Astrocyte of the spinal cord (primary cell): ENCODE measurements around the gene SATB2.
A peak's percentile ranks its signal among the peaks of the same experiment; 100 is the strongest.

Experiments
- DNase-seq: peaks from one replicate; pipeline ENCODE4 v3.0.0; 2011; ENCODE audit warnings: low read depth, low spot score
- H3K4me3 ChIP-seq: 2 replicates; pipeline ENCODE4 v1.5.1; 2011; ENCODE audit warnings: low read depth, mild to moderate bottlenecking, low read length, moderate library complexity
- in situ Hi-C: cut with HindIII; loops from 2 replicates; pipeline ENCODE4 v1.10.0; 2017; ENCODE audit warnings: low sequenced_read_pairs
- TF ChIP-seq, protein P1 (sequence below): IDR thresholded peaks from 2 replicates; pipeline ENCODE4 v1.5.1; 2012; ENCODE audit warnings: low read depth, mild to moderate bottlenecking, low read length, inconsistent platforms

Gene SATB2

DNA sequence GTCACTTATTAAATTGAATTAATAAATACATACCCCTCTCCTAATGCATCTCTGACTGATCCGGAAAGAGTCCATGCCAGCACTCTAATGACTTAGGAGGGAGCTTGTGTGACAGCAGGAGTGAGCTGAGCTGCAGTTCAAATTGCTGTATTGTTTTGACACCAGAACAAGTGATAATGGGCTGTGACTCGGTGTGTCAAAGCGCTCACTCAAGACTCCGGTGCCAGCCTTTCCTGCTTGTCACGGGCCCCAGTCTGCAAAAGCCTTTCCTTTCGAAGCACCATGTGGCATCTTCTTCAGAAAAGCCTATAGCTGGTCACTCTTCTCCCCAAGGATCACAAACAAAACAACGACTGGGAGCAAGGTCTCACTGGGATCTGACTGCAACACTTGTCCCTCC lies 43.3 kb downstream of the SATB2 start:
- TF ChIP-seq, protein P1, sequence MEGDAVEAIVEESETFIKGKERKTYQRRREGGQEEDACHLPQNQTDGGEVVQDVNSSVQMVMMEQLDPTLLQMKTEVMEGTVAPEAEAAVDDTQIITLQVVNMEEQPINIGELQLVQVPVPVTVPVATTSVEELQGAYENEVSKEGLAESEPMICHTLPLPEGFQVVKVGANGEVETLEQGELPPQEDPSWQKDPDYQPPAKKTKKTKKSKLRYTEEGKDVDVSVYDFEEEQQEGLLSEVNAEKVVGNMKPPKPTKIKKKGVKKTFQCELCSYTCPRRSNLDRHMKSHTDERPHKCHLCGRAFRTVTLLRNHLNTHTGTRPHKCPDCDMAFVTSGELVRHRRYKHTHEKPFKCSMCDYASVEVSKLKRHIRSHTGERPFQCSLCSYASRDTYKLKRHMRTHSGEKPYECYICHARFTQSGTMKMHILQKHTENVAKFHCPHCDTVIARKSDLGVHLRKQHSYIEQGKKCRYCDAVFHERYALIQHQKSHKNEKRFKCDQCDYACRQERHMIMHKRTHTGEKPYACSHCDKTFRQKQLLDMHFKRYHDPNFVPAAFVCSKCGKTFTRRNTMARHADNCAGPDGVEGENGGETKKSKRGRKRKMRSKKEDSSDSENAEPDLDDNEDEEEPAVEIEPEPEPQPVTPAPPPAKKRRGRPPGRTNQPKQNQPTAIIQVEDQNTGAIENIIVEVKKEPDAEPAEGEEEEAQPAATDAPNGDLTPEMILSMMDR: no peak
- DNase-seq: no peak
- H3K4me3 ChIP-seq: no peak overlapping the region
- in situ Hi-C loops: no loop called here

DNA sequence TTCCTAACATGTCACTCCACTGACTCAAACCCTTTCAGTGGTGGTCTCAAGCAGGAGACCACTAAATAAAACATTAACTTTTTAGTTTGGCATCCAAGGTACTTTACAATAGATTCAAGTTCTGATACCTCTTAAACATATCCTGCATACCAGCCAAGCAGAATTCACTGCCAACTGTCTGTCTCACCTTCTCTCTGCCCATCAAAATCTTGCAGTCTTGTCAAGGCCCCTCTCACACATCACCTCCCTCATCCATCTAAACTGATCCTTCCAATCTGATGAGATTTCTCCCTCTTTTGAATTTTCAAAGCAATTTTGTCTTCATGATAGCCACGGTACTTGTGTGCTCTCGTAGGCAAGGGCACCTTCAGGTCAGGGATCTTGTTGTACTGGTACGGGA lies 43.7 kb downstream of the SATB2 start:
- DNase-seq: no peak
- H3K4me3 ChIP-seq: no peak overlapping the region
- TF ChIP-seq, protein P1: no peak
- in situ Hi-C loops: no loop called here

DNA sequence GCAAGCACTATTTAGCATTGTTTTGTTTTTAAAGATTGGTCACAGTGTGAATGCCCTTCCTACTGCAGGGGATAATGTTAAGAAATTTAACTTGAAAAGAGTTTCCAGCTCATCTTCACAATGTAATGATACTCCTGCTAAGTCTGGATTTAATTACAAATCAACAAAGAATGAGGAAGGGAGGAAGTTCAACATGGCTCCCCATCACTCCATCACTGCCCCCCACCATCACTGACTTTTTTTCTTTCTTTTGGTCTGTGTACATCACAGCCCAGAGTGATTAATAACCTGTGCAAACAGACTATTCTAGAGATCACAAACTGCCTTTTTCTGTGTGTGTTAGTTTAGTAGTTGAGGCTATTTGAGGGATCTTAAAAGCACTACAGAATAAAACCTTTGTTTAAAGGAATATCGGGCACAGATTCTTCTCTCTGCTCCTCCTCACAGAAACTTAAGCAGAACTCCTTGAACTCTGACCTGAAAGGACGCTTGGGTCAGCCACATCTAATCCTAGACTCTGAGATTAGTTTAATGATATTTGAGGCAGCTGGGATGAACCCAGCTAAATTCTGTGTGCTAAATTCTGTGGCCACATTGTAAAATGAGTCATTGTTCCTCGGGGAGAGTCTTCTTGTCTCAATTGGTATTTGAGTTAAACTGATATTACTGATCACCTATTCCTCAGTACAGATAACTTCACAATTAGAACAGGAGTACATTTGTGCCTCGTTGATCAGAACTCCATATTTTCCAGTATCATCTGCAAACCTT lies 47.8 kb downstream of the SATB2 start:
- no peak overlapping the region for H3K4me3 ChIP-seq
- TF ChIP-seq, protein P1: no peak
- DNase-seq: peak; percentile 40
- in situ Hi-C loops: no loop called here

DNA sequence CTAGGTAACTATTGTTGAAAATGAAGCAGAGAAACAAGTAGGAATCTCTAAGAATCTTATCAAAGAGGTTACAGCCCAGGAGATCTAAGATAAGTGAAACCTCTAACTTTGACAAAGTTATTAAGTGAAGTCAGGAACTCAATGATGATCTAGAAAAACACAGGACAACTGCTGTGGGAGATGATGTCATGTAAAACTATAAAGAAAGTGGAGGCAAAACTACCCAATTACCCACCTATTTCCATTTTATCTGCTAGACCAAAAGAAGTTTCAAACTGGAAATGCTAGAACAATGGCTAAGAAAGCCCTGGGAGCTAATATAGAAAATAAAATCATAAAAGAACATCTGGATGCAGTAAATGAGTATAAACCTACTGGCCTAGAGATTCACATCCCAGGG lies 50.3 kb downstream of the SATB2 start:
- TF ChIP-seq, protein P1: no peak
- DNase-seq: no peak
- in situ Hi-C loops: no loop called here
- H3K4me3 ChIP-seq: no peak overlapping the region

DNA sequence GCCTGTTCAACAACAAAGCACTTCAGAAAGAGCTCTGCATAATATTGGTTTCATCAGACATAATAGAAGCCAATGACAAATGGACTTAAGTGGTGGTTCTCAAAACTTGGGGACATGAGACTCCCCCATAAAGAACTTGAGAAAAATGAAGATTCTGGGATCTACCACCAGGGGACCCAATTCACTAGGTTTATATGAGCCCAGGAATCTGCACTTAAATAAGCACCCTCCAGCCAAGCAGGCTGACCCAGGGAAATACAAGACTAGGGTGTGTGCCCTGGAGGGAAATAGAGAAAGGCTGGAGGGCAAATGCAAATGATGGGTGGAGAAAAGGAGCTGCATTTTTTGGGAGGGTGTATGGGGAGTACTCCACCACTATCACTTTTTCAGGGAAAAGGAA lies 52.5 kb downstream of the SATB2 start:
- TF ChIP-seq, protein P1: peak; percentile 30
- in situ Hi-C loops: no loop called here
- no peak overlapping the region for H3K4me3 ChIP-seq
- no peak for DNase-seq

DNA sequence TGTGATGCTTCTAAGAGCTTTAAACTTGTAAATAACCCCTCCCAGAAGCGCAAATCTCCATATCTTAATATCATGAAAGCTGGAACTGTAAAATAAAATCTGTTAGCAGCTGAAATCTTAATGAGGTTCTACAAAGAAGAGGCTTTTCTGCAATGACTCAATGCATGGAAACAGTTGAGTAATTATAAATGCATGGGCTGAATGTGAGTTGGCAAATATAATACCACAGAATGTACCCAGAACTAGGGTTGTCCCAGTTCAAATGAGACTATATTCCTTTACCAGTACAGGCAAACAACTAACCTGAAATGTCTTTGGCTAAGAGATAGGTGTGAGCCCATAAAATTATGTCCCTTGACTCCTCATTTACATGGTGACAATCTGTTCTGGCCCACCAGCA lies 52.9 kb downstream of the SATB2 start:
- no peak overlapping the region for H3K4me3 ChIP-seq
- in situ Hi-C loops: no loop called here
- DNase-seq: peak; percentile 80
- TF ChIP-seq, protein P1: no peak
